Measurements from ENCODE around the gene AATF.

DNA sequence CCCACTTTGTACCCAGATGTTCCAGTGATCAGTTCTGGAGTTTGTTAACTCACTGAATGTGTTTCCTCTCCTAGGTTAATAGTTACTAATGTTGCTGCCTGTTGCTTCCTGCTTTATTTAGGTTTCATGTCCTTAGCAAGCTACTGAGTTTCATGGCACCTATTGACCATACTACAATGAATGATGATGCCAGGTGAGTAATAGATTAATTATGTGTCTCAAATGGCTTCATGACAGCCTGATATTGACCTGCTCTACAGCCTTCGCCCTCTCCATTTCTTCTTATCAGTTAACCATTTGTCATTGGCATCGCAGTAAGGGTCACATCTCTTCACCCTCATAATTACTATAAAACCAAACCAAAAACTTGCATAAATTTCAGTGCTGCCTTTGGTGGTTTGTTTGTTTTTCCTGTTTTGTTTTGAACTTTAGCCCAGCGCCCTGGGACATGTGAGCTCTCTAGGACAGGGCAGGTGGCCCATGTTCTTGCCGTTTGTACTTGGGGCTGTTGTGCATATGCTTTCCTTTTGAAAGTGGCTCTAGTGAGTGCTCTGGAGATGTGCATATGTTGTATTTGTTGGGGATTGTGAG is 82.8 kb downstream of the AATF start:
- TF ChIP-seq, protein P1, sequence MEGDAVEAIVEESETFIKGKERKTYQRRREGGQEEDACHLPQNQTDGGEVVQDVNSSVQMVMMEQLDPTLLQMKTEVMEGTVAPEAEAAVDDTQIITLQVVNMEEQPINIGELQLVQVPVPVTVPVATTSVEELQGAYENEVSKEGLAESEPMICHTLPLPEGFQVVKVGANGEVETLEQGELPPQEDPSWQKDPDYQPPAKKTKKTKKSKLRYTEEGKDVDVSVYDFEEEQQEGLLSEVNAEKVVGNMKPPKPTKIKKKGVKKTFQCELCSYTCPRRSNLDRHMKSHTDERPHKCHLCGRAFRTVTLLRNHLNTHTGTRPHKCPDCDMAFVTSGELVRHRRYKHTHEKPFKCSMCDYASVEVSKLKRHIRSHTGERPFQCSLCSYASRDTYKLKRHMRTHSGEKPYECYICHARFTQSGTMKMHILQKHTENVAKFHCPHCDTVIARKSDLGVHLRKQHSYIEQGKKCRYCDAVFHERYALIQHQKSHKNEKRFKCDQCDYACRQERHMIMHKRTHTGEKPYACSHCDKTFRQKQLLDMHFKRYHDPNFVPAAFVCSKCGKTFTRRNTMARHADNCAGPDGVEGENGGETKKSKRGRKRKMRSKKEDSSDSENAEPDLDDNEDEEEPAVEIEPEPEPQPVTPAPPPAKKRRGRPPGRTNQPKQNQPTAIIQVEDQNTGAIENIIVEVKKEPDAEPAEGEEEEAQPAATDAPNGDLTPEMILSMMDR (IDR thresholded peaks at IDR 0.05; ENCODE audit: poor library complexity, severe bottlenecking) = no peak
- TF ChIP-seq SMC3 (conservative IDR thresholded peaks at IDR 0.05; ENCODE audit: poor library complexity) (no peak), RAD21 (conservative IDR thresholded peaks at IDR 0.05) (no peak), POLR2AphosphoS5 (IDR thresholded peaks at IDR 0.05) (no peak), EZH2 (IDR thresholded peaks at IDR 0.05; ENCODE audit: borderline replicate concordance, insufficient read depth, low read length, poor library complexity, severe bottlenecking) (no peak)
- TF ChIP-seq, protein P2, sequence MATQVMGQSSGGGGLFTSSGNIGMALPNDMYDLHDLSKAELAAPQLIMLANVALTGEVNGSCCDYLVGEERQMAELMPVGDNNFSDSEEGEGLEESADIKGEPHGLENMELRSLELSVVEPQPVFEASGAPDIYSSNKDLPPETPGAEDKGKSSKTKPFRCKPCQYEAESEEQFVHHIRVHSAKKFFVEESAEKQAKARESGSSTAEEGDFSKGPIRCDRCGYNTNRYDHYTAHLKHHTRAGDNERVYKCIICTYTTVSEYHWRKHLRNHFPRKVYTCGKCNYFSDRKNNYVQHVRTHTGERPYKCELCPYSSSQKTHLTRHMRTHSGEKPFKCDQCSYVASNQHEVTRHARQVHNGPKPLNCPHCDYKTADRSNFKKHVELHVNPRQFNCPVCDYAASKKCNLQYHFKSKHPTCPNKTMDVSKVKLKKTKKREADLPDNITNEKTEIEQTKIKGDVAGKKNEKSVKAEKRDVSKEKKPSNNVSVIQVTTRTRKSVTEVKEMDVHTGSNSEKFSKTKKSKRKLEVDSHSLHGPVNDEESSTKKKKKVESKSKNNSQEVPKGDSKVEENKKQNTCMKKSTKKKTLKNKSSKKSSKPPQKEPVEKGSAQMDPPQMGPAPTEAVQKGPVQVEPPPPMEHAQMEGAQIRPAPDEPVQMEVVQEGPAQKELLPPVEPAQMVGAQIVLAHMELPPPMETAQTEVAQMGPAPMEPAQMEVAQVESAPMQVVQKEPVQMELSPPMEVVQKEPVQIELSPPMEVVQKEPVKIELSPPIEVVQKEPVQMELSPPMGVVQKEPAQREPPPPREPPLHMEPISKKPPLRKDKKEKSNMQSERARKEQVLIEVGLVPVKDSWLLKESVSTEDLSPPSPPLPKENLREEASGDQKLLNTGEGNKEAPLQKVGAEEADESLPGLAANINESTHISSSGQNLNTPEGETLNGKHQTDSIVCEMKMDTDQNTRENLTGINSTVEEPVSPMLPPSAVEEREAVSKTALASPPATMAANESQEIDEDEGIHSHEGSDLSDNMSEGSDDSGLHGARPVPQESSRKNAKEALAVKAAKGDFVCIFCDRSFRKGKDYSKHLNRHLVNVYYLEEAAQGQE (IDR thresholded peaks at IDR 0.05; ENCODE audit: borderline replicate concordance) = no peak
